IMR-90 (cell line): ENCODE results near the gene MS4A10.

ENCODE experiments used
- MAFK ChIP-seq: IDR thresholded peaks from 2 replicates; pipeline ENCODE4 v1.6.1; 2012; ENCODE audit warnings: low read depth, low read length, improper control_type of control experiment
- TF ChIP-seq, protein P1 (sequence below): conservative IDR thresholded peaks from 2 replicates; pipeline ENCODE4 v1.5.1; 2012; ENCODE audit warnings: mild to moderate bottlenecking, low read depth, low read length, improper control_type of control experiment
- TF ChIP-seq, protein P2 (sequence below): fragments of 150-350 bp; IDR thresholded peaks from 2 replicates; pipeline ENCODE4 v1.6.1; 2016; ENCODE audit warnings: low read depth, mild to moderate bottlenecking, low read length, moderate library complexity, borderline replicate concordance

DNA sequence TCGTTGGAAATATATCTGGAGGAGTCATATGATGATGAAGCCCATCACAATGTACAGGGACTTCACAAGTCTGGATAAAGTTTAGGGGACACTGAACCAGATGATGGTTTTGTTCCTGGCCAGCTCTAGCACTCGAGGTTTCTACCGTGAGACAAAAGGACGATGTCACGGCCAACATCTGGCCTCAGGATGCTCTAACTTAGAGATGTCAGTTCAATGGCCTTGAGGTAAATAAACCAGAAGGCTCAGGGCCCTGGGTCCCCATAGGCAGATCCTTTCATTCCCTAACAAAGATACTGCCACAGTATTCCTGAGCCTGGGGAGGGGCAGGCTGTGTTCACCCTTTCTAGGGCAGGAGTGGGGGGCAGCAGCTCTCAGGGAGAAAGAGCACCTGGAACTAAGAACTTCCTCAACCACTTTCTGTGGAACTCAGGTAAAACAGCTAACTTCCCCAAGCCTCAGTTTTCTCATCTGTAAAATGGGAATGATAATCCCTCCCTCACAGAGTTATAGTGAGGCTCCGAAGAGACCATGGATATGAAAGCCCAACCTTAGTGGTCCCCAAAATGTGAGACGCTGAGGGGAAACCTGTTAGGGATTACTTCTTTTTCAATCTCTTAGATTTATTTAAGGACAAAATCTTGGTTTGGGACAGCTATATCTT, 18.3 kb downstream of the MS4A10 start:
- TF ChIP-seq, protein P1, sequence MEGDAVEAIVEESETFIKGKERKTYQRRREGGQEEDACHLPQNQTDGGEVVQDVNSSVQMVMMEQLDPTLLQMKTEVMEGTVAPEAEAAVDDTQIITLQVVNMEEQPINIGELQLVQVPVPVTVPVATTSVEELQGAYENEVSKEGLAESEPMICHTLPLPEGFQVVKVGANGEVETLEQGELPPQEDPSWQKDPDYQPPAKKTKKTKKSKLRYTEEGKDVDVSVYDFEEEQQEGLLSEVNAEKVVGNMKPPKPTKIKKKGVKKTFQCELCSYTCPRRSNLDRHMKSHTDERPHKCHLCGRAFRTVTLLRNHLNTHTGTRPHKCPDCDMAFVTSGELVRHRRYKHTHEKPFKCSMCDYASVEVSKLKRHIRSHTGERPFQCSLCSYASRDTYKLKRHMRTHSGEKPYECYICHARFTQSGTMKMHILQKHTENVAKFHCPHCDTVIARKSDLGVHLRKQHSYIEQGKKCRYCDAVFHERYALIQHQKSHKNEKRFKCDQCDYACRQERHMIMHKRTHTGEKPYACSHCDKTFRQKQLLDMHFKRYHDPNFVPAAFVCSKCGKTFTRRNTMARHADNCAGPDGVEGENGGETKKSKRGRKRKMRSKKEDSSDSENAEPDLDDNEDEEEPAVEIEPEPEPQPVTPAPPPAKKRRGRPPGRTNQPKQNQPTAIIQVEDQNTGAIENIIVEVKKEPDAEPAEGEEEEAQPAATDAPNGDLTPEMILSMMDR: no peak
- TF ChIP-seq MAFK: no peak
- TF ChIP-seq, protein P2, sequence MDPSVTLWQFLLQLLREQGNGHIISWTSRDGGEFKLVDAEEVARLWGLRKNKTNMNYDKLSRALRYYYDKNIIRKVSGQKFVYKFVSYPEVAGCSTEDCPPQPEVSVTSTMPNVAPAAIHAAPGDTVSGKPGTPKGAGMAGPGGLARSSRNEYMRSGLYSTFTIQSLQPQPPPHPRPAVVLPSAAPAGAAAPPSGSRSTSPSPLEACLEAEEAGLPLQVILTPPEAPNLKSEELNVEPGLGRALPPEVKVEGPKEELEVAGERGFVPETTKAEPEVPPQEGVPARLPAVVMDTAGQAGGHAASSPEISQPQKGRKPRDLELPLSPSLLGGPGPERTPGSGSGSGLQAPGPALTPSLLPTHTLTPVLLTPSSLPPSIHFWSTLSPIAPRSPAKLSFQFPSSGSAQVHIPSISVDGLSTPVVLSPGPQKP: no peak
